Non-pigmented ciliary epithelial cell (primary cell): ENCODE measurements around the gene ZNF808.
"Not testable (repeated sequence)": the region's sequence is repeated elsewhere in the genome, so short reads cannot be mapped to it uniquely, and the experiment has no call there.

ENCODE experiments used
- DNase-seq: peaks from one replicate; pipeline ENCODE4 v3.0.0-alpha.2; 2010; ENCODE audit warnings: low read depth

ZNF808 gene

DNA sequence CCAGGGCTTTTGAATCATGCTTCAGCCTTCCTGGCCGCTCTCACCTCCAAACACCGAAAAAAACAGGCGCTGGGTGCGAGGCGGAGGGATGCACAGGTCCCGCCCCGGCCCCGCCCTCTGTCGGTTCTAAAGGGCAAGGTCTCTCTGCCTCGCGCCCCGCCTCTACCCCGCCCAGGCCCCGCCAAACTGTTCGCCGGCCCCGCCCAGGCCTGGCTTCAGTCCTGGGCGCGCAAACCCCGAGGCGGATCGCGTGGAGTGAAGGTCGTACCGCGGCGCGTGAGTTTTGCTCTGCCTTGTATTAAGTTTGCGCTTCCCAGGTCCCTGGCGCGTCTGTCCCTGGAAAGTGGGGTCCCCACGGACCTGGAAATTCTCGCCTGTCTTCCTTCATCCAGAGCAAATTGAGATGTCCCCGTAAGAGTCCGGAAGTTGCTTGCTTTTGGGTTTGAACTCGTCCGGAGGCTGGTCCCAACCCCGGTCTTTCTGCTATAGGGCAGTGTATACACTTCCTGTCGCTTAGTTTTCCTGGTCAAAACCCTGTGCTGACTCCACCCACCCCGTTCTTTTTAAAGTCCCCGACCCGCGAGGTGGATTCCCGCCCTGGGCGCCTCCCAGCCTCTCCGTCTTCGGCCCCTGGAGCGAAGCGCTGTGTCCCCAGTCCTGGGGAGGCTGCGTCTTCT, 8.4 kb downstream of the ZNF808 start:
- DNase-seq, result no peak

DNA sequence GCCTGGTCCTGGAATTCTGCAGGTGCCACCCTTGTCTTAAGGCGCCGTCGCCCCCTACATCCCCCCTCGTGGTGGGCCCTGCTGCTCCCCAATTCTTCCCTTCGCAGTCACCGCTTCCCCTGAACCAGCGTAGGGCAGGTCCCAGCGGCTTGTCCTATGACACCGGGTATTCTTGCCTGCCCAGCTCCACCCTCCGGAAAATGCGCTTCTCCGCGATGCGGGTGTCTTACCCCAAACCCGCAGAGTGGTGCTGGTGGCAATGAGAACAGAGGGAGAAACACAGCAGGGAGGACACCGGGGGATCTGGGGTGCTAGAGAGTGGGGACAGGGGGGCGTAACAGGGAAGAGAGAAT, 9.0 kb downstream of the ZNF808 start:
- DNase-seq, result no peak

DNA sequence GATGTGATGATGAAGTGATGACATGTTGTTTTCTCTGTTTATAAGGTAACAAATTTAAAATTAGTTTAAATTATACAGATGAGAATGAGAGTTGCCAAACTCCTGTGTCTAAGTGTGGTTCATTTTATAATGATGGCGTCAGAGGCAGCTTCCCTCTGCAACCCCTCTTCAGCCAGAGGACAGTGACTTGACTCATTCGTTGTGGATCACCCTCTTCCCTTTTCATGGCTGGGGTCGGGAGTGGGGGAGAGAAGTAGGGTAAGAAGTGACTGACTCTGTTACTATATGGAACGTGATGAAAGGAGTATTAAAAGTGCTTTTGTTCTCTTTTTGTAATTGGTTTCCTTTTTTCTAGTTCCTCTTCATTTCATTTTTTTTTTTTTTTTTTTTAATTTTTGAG, 11.3 kb downstream of the ZNF808 start:
- DNase-seq, result not testable (repeated sequence)

DNA sequence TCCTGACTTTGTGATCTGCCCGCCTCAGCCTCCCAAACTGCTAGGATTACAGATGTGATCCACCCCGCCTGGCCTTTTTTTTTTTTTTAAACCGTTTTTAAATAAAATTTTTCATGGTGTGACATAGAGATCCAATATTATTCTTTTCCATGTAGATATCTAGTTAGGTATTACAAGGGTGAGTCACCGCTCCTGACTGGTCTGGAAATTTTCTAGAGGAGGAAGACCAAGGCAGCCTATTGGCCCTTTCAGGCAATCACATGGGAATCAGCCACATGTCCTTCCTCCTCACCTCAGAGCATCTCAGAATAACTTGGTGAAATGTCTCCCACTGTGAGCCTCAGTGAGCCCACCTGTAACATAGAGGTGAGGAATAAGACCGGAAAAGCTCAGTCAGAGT, 13.7 kb downstream of the ZNF808 start:
- not testable (repeated sequence) for DNase-seq

DNA sequence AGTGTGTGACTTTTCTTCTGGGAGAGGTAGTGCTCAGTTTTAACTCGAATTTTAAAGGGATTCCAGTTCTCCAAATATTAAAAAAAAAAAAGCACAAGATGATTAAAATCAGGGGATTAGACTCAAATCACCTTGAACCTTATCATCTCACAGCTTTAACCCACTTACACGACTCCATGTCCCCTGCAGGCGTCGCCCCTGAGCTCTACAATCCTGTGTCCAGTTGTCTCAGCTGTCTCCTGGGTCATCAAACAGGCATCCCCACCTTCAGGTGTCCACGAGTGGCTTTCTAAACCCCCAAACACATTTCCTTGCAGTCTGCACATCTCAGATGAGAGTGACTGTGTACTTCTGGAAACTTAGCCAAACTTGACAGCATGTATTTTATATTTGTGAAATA, 14.1 kb downstream of the ZNF808 start:
- DNase-seq, result no peak

DNA sequence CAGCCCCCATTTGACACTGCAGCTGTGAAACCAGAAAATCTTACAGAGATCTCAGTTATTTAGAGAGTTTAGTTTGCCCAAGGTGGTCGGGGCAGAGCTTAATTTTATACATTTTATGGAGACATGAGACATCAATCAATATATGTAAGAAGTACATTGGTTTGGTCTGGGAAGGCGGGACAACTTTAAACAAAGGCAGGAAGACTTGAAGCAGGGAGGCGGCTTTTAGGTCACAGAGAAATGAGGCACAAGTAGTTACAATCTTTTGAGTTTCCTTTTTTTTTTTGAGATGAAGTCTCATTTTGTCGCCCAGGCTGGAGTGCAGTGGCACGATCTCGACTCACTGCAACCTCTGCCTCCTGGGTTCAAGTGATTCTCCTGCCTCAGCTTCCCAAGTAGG, 15.1 kb downstream of the ZNF808 start:
- not testable (repeated sequence) for DNase-seq

DNA sequence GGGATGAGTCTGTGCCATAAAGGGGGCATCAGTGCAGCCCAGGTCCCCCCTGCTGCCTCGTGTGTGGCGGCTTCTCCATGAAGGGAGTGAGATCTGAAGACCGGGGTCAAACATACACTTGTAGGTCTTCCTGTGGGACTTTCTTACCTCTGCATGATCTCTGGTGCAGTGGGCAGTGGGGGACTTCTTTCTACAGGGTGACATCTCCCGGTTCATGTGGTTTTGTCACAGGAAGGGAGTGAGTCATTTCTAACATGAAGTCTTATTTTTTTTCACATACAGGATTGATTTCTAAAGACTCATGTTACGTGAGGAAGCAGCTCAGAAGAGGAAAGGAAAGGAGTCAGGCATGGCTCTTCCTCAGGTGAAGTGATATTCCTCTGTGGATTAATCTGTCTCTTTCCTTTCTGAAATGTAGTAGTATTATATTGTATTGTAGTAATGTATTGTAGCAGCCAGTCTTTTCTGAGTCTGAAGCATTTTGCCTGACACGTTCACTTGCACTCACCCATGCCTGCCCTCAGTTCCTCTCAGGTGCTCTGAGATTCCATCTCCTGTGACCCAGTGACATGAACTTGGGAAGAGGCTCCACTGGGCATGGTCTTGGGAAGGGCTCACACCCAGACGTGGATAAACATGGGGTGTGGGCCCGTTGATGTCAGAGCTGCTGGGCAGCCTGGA, 15.7 kb downstream of the ZNF808 start:
- no peak for DNase-seq

DNA sequence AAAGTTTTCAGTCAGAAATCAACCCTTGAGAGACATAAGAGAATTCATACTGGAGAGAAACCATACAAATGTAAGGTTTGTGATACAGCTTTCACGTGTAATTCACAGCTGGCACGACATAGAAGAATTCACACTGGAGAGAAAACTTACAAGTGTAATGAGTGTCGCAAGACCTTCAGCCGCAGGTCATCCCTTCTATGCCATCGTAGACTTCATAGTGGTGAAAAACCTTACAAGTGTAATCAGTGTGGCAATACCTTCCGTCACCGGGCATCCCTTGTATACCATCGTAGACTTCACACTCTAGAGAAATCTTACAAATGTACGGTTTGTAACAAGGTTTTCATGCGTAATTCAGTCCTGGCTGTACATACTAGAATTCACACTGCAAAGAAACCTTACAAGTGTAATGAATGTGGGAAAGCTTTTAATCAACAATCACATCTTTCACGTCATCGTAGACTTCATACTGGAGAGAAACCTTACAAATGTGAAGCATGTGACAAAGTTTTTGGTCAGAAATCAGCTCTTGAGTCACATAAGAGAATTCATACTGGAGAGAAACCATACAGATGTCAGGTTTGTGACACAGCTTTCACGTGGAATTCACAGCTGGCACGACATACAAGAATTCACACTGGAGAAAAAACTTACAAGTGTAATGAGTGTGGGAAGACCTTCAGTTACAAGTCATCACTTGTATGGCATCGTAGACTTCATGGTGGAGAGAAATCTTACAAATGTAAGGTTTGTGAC, 26.9 kb downstream of the ZNF808 start:
- DNase-seq, result no peak

DNA sequence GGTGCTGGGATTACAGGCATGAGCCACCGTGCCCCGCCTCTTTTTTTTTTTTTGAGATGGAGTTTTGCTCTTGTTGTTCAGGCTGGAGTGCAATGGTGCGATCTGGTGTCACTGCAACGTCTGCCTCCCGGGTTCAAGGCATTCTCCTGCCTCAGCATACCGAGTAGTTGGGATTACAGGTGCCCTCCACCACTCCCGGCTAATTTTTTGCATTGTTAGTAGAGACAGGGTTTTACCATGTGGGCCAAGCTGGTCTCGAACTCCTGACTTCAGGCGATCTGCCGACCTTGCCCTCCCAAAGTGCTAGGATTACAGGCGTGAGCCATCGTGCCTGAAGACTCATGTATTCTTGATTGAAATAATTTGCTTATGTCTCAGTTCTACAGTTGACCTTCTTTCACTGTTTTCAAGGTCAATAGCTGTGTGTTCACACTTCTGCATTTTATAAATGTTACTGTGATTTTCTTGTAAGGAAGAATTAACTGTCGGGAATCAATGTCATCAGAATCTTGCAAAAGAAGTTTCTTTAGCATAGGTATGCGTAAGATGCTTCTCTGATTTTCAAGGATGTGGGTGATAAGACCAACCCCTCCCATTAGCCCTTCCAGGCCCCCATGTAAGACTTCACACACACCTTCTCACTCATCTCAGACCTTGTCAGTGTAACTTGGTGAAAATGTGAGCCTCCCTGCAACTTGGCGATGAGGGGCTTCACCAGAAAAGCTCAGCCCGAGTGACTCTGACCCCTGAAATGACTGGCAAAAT, 29.9 kb downstream of the ZNF808 start:
- DNase-seq, result no peak

DNA sequence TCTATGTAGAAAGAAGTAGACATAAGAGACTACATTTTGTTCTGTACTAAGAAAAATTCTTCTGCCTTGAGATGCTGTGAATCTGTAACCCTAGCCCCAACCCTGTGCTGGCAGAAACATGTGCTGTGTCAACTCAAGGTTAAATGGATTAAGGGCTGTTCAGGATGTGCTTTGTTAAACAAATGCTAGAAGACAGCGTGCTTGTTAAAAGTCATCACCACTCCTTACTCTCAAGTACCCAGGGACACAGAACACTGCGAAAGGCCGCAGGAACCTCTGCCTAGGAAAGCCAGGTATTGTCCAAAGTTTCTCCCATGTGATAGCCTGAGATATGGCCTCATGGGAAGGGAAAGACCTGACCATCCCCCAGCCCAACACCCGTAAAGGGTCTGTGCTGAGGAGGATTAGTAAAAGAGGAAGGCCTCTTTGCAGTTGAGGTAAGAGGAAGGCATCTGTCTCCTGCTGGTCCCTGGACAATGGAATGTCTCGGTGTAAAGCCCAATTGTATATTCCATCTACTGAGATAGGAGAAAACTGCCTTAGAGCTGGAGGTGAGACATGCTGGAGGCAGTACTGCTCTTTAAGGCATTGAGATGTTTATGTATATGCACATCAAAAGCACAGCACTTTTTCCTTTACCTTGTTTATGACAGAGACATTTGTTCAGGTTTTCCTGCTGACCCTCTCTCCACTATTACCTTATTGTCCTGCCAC, 31.4 kb downstream of the ZNF808 start:
- not testable (repeated sequence) for DNase-seq

DNA sequence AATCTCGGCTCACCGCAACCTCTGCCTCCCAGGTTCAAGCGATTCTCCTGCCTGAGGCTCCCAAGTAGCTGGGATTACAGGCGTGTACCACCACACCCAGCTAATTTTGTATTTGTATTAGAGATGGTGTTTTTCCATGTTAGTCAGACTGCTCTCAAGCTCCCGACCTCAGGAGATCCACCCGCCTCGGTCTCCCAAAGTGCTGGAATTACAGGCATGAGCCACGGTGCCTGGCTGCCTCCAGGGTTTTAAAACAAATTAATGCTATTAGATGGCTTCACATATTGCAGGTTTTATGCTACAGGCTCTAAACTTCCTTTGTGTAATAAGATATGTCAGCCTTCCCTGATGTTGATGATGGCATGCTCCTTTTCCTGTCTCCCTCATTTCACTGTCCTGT, 34.1 kb downstream of the ZNF808 start:
- not testable (repeated sequence) for DNase-seq

DNA sequence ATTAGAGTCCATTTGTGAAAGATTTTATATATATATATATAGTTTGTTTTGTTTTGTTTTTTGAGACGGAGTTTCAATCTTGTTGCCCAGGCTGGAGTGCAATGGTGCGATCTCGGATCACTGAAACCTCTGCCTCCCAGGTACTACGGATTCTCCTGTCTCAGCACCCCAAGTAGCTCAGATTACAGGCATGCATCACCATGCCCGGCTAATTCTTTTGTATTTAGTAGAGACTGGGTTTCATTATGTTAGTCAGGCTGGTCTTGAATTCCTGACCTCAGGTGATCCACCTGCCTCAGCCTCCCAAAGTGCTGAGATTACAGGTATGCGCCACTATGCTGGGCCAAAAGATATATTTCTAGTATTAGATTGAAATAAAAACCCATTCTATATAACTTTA, 38.7 kb downstream of the ZNF808 start:
- DNase-seq, result no peak

DNA sequence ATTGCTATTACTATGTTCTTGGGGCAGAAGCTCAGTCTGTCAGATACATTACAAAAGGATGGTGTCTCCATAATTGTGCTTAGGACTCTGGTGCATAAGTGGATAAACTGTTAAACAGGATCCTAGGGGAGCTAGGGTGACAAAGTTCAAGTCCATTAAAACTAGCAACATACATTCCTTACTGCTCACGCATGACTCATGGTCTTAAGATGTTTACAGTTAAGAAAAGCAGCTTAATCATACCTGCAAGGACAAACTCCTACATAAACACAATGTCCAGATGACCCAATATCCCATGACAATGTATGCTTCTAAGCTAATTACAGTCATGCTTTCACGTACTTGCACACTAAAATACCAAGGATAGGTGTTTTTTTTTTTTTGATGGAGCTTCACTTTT, 39.1 kb downstream of the ZNF808 start:
- peak; percentile 34 for DNase-seq

DNA sequence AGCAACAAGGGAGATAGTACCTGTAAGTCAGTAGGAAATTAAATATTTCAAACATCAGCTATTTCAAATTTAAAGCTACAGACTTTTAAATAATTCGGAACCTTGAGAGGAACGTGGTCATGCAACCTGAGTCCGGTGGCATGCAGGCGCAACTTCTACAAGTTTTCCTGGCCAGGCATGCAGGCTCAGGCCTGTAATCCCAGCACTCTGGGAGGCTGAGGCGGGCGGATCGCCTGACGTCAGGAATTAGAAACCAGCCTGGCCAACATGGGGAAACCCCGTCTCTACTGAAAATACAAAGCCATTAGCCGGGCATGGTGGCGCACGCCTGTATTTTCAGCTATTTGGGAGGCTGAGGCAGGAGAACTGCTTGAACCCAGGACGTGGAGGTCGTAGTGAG, 40.5 kb downstream of the ZNF808 start:
- no peak for DNase-seq

DNA sequence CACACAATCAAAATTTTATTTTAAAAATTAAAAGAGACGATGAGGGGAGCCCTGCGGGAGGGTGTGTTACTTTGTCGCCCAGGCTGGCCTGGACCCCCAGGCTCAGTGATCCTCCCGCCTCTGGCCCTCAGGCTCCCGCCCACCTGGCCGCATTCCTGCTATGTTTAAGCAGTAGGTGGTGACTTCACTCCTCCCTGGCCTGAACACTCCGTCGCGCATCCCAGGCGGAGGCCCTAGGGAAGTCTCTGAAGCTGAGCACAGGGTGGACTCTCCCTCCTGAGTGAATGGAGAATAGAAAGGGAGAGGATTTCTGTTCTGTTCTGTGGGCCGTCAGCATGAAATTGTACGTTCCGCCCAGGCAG, 42.2 kb downstream of the ZNF808 start:
- DNase-seq, result not testable (repeated sequence)

DNA sequence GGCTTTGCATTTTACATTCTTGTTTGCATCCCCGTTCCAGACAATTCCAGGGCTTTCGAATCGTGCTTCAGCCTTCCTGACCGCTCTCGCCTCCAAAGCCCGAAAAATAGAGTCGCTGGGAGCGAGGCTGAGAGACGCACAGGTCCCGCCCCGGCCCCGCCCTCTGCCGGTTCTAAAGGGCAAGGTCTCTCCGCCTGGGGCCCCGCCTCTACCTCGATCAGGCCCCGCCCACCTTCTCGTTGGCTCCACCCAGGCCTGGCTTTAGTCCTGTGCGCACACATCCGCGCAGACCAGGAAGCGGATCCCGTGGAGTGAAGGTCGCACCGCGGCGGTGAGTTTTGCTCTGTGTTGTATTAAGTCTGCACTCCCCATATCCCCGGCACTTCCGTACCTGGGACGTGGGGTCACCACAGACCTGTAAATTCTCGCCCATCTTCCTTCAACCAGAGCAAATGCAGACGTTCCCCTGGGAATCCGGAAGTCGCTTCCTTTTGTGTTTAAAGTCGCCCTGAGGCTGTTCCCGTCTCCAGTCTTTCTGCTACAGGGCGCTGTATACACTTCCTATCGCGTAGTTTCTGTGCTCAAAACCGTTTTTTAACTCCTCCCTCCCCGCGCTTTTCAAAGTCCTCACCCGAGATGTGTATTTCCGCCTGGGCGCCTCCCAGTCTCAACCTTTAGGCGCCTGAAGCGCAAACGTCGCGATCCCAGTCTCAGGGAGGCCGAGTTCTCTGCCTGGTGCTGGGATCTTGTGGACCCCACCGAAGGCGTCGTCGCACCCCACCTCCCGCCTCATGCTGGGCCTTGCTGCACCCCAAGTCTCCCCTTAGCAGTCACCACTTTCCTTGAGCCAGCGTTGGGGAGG, 42.8 kb downstream of the ZNF808 start, which contains the start of gene ZNF701:
Gene ZNF701, plus strand, starts transcription at position 288 of the 862 bp plus-strand sequence. CDS start 3,861 bp downstream, outside the sequence.
- peak; percentile 62 for DNase-seq

DNA sequence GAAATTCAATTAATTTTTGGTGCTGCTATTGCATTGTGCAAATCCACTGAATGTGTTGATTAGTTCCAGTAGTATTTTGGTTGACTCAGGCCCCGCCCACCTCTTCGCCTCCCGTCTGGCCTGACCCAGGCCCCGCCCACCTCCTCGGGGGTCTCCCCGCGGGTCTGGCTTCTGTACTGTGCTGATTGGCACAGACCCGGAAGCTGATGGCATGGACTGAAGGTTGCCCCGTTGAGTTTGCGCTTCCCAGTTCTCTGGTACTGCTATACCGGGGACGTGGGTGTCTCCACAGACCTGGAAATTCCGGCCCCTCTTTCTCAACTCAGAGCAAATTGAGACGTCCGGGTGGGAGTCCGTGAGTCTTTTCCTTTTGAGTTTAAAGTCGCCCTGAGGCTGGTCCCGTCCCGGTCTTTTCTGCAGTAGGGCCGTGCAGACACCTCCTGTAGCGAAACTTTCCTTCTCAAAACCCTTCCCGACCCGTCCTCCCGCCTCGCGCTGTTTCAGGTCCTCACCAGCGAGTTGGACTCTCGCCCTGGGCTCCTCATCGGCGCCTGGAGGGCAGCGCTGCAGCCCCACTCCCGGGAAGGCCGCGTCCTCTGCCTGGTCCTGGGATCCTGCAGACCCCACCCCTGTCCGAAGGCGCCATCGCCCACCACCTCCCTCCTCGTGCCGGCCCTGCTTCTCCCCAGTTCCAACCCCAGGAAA, 57.4 kb downstream of the ZNF808 start:
- DNase-seq, result no peak

DNA sequence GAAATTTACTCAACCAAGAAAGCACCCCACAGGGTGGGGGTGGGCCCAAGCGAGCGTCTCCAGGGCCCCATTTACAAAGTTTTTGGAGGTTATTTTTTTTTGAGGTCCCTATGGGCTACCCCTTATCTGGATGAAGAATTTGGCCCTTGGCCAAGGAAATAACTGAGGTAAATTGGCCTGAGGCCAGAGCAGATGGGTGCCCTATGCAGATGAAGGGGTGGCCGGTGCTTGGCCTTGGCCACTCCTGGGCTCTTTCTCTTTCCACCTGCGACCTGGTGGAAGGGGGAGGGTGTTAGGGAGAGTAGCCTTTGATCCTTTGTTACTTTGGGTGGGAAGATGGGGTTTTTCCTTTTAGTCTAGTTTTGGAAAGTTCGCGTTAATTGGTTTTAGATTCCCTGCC, 58.1 kb downstream of the ZNF808 start:
- DNase-seq, result no peak

DNA sequence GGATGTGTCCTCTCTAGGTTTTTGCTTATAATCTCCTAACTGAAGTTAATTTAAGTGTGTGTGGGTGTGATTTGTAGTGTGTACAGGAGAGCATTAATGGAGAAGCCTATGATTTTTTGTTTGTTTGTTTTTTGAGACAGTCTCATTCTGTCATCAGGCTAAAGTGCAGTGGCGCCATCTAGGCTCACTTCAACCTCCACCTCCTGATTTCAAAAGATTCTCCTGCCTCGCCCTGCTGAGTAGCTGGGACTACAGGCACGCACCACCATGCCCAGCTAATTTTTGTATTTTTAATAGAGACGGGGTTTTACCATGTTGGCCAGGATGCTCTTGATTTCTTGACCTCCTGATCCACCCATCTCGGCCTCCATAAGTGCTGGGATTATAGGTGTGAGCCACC, 63.3 kb downstream of the ZNF808 start:
- DNase-seq, result no peak

DNA sequence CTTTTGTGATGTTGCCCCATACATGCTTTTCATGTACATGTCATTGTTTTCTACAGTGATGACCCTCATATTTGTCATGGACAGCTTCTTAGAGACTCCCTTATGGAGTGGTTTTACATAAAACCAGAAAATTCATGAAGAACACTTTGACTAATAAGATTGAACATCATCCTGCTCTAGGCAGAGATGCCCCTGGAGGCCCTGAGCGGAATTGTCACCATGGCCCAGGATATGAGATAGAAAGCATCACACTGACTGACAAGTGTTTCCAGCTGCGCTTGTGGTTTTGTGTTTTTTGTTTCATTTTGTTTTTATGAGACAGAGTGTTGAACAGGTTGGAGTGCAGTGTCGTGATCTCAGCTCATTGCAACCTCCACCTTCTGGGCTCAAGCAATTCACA, 64.8 kb downstream of the ZNF808 start:
- DNase-seq, result no peak
